AG09319 (cell line): ENCODE results near the gene DYNLL2.
"Not testable (repeated sequence)": the region's sequence is repeated elsewhere in the genome, so short reads cannot be mapped to it uniquely, and the experiment has no call there.

Experiments used
- DNase-seq: peaks from one replicate; pipeline ENCODE4 v3.0.0-alpha.2; 2010; ENCODE audit warnings: low read depth; ENCODE audit errors: extremely low read depth
- CTCF ChIP-seq: IDR thresholded peaks from 2 replicates; pipeline ENCODE4 v1.5.1; 2011; ENCODE audit warnings: low read depth, mild to moderate bottlenecking, inconsistent platforms, low read length, moderate library complexity

Gene DYNLL2

GRCh38 chr17:58056476-58056875, 26.7 kb upstream of the DYNLL2 start:
- DNase-seq = no peak
- no peak for TF ChIP-seq CTCF

- no peak for DNase-seq
- TF ChIP-seq CTCF = no peak
Measured at GRCh38 chr17:58059141-58059540, 24.1 kb upstream of the DYNLL2 start.

GRCh38 chr17:58060596-58061191, 22.5 kb upstream of the DYNLL2 start:
- TF ChIP-seq CTCF = no peak
- no peak for DNase-seq

- no peak for TF ChIP-seq CTCF
- DNase-seq = no peak
Measured at GRCh38 chr17:58061672-58062071, 21.5 kb upstream of the DYNLL2 start.

DNA sequence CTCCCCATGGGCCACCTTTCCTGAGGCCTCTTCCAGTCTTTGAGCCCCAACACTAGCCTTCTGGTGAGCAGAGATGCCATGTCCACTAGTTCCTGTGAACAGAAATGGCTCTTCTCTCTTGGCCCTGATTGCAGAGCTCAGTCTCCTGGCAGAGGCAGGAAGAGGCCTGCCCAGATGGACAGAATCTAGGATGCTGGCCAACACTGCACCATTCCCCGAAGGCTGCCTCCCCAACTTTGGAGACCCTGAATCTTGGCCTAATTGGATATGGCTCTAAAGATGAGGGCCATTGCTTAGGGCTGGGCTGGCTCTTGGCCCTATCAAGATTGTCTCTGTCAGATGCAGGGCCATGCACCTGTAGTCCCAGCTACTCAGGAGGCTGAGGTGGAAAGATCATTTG, 18.0 kb upstream of the DYNLL2 start:
- DNase-seq = no peak
- no peak for TF ChIP-seq CTCF

- no peak for DNase-seq
- no peak for TF ChIP-seq CTCF
Measured at GRCh38 chr17:58066401-58066800, 16.8 kb upstream of the DYNLL2 start.

- no peak for DNase-seq
- TF ChIP-seq CTCF = no peak
Measured at GRCh38 chr17:58072862-58073261, 10.4 kb upstream of the DYNLL2 start.

- DNase-seq = not testable (repeated sequence)
Measured at GRCh38 chr17:58073266-58073665, 10.0 kb upstream of the DYNLL2 start.

GRCh38 chr17:58074406-58074805, 8.8 kb upstream of the DYNLL2 start:
- not testable (repeated sequence) for DNase-seq
